Endothelial cell of umbilical vein (primary cell): ENCODE data around the gene SH3GL3.

Source experiments
- CTCF ChIP-seq, 2 donors: IDR thresholded peaks; 1 replicate in 1 of 2; 2 replicates in 1 of 2; pipeline ENCODE4 v1.5.1; 2011; ENCODE audit warnings: low read length in 2 of 2, mild to moderate bottlenecking in 2 of 2, moderate library complexity in 2 of 2, control low read depth in 1 of 2, inconsistent platforms in 1 of 2, low read depth in 1 of 2; ENCODE audit not compliant: insufficient read depth in 1 of 2; ENCODE audit errors: extremely low read depth in 1 of 2
- EZH2 ChIP-seq: IDR thresholded peaks from 2 replicates; pipeline ENCODE4 v1.6.1; 2012; ENCODE audit warnings: borderline replicate concordance, low read depth, mild to moderate bottlenecking, moderate library complexity, low read length, inconsistent platforms; ENCODE audit not compliant: severe bottlenecking
- FOS ChIP-seq: IDR thresholded peaks from 2 replicates; pipeline ENCODE4 v1.6.1; 2011; ENCODE audit warnings: mild to moderate bottlenecking, low read length, moderate library complexity, borderline replicate concordance; ENCODE audit not compliant: insufficient read depth
- GATA2 ChIP-seq: IDR thresholded peaks from 2 replicates; pipeline ENCODE4 v1.7.0; 2011; ENCODE audit warnings: low read depth, mild to moderate bottlenecking, moderate library complexity, mixed read lengths, low read length; ENCODE audit not compliant: insufficient read length, insufficient read depth
- JUN ChIP-seq: IDR thresholded peaks from 2 replicates; pipeline ENCODE4 v1.6.1; 2011; ENCODE audit warnings: borderline replicate concordance, low read depth; ENCODE audit not compliant: insufficient read length, insufficient read depth
- MAX ChIP-seq: IDR thresholded peaks from 2 replicates; pipeline ENCODE4 v1.6.1; 2011; ENCODE audit not compliant: insufficient read depth, insufficient read length
- POLR2A ChIP-seq: IDR thresholded peaks from 2 replicates; pipeline ENCODE4 v1.6.1; 2012; ENCODE audit warnings: low read depth, mild to moderate bottlenecking, control low read depth, low read length
- POLR2AphosphoS5 ChIP-seq: IDR thresholded peaks from 2 replicates; pipeline ENCODE4 v1.6.1; 2012; ENCODE audit warnings: low read depth, mild to moderate bottlenecking, control low read depth, low read length, moderate library complexity; ENCODE audit not compliant: insufficient read depth

- no peak for TF ChIP-seq GATA2
- TF ChIP-seq CTCF (IDR thresholded peaks at IDR 0.05; ENCODE audit: extremely low read depth in 1 of 2, insufficient read depth in 1 of 2, low read depth in 1 of 2, low read length in 2 of 2), result no peak
- TF ChIP-seq EZH2, result no peak
- TF ChIP-seq JUN, result no peak
- no peak for TF ChIP-seq POLR2AphosphoS5
- no peak for TF ChIP-seq POLR2A
- no peak for TF ChIP-seq MAX
- no peak for TF ChIP-seq FOS
Measured at GRCh38 chr15:83515164-83515563, 68.0 kb downstream of the SH3GL3 start.
